GM19043 (cell line): ENCODE results near the gene HPSE2.

Experiments used
- ATAC-seq: cut with Tn5 transposase; IDR thresholded peaks from one replicate; pipeline ENCODE4 v1.9.1; 2021; ENCODE audit warnings: low read depth; ENCODE audit not compliant: unreplicated experiment

The HPSE2 gene

GRCh38 chr10:98424295-98425254, 811.1 kb downstream of the HPSE2 start:
- no peak for ATAC-seq

- ATAC-seq, result no peak
These were observed 811.9 kb downstream of the HPSE2 start for GRCh38 chr10:98423691-98424120.

GRCh38 chr10:98422182-98422581, 813.5 kb downstream of the HPSE2 start:
- ATAC-seq, result no peak

- ATAC-seq, result no peak
These were observed 814.9 kb downstream of the HPSE2 start for GRCh38 chr10:98420786-98421185.

- ATAC-seq, result no peak
These were observed 816.0 kb downstream of the HPSE2 start for GRCh38 chr10:98419469-98420261.

GRCh38 chr10:98418665-98419468, 816.8 kb downstream of the HPSE2 start:
- no peak for ATAC-seq

GRCh38 chr10:98417973-98418664, 817.5 kb downstream of the HPSE2 start:
- no peak for ATAC-seq

- ATAC-seq, result no peak
These were observed 818.1 kb downstream of the HPSE2 start for GRCh38 chr10:98417481-98417959.

GRCh38 chr10:98416606-98417388, 818.9 kb downstream of the HPSE2 start:
- ATAC-seq, result no peak

- ATAC-seq, result no peak
These were observed 819.9 kb downstream of the HPSE2 start for GRCh38 chr10:98415731-98416119.

GRCh38 chr10:98414932-98415730, 820.5 kb downstream of the HPSE2 start, which contains the start of gene PYROXD2:
Gene PYROXD2 (minus strand): TSS chr10:98415182. CDS start chr10:98415135, 47 bp downstream.
- ATAC-seq, result peak; percentile 62

GRCh38 chr10:98414578-98414931, 821.1 kb downstream of the HPSE2 start:
- ATAC-seq, result no peak

GRCh38 chr10:98411768-98412167, 823.9 kb downstream of the HPSE2 start:
- ATAC-seq, result no peak

- ATAC-seq, result no peak
These were observed 824.5 kb downstream of the HPSE2 start for GRCh38 chr10:98411166-98411565.

- ATAC-seq, result no peak
These were observed 824.9 kb downstream of the HPSE2 start for GRCh38 chr10:98410759-98411158.

- ATAC-seq, result no peak
These were observed 825.4 kb downstream of the HPSE2 start for GRCh38 chr10:98410135-98410743.

- no peak for ATAC-seq
These were observed 826.9 kb downstream of the HPSE2 start for GRCh38 chr10:98408799-98409198.

GRCh38 chr10:98407744-98408241, 827.9 kb downstream of the HPSE2 start:
- no peak for ATAC-seq
